GM18505 (cell line): ENCODE data around the gene LRIG1.
"Not testable (repeated sequence)": the region's sequence is repeated elsewhere in the genome, so short reads cannot be mapped to it uniquely, and the experiment has no call there.

Experiments used
- ATAC-seq: cut with Tn5 transposase; IDR thresholded peaks from one replicate; pipeline ENCODE4 v1.9.1; 2021; ENCODE audit not compliant: unreplicated experiment
- POLR2A ChIP-seq: IDR thresholded peaks from 4 replicates; pipeline ENCODE4 v1.6.1; 2011; ENCODE audit warnings: borderline replicate concordance; ENCODE audit not compliant: insufficient read depth, insufficient read length; ENCODE audit errors: extremely low read depth

Gene LRIG1

GRCh38 chr3:66430876-66431275, 69.9 kb downstream of the LRIG1 start:
- TF ChIP-seq POLR2A = no peak
- ATAC-seq = no peak

GRCh38 chr3:66428733-66429132, 72.1 kb downstream of the LRIG1 start:
- no peak for TF ChIP-seq POLR2A
- ATAC-seq = no peak

- ATAC-seq = no peak
- TF ChIP-seq POLR2A = no peak
These were observed 72.8 kb downstream of the LRIG1 start for GRCh38 chr3:66427951-66428474.

- TF ChIP-seq POLR2A = no peak
- no peak for ATAC-seq
These were observed 73.5 kb downstream of the LRIG1 start for GRCh38 chr3:66427352-66427751.

DNA sequence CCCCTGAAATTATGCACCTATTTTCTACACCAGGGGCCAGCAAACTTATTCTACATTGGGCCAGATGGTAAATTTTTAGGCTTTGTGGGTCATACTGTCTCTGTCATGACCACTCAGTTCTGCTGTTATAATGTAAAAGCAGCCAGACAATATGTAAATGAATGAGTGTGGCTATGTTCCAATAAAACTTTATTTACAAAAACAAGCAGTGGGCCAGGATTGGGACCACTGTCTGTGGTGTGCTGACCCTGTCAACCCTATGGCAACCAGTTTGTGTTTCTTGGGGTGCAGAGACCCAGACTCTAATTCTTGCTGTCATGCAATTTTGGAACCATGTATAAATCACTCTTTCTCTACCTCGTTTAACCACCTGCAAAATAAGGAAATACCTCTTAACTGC, 74.7 kb downstream of the LRIG1 start:
- ATAC-seq = no peak
- no peak for TF ChIP-seq POLR2A

DNA sequence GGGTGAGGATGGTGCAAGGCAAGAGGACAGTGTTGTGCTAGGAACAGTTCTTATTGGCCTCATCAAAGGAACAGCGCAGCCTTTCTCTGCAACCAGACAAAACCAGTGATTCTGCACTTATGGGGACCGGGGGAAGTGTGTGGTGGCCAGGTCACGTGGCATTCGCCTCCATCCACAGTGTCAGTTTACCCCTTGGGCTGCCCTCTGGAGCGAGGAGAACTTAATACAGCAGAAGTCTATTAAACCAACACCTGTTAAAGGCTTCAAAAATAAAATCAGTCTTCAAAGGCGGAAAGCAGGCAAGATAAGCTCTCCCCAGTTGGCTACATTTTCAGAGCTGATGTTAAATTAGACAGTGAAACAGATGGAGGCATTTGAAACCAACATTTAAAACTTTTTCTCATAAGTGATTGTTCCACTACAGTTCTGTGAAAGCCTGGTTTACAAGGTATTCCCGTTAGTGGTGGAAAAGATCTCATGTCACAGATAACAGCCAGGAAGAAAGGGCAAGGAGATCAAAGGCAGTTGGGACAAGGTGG, 75.2 kb downstream of the LRIG1 start:
- TF ChIP-seq POLR2A = no peak
- no peak for ATAC-seq

DNA sequence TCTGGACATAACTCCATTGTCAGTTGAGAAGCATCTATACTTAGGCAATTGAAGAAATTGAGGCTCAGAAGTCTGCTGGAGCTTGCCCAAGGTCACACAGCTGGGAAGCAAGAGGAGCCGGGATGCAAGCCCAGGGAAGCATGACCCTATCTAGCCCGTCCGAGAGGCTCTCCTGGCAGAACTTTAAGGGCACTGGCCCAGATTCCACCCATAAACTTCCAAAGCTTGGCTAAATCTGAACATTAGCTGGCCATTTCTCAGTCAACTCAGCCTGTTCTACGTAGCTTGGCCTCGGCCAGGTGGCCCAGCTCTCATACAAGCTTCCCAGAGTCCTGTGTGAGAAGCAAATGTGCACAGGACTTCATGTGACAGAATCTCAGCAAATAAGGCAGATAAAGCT, 75.8 kb downstream of the LRIG1 start:
- ATAC-seq = no peak

GRCh38 chr3:66423791-66424190, 77.0 kb downstream of the LRIG1 start:
- ATAC-seq = no peak
- TF ChIP-seq POLR2A = no peak

More for the DNA sequence above, 75.8 kb downstream of the LRIG1 start:
- TF ChIP-seq POLR2A = no peak

GRCh38 chr3:66421893-66422292, 78.9 kb downstream of the LRIG1 start:
- ATAC-seq = not testable (repeated sequence)

- ATAC-seq = not testable (repeated sequence)
These were observed 79.7 kb downstream of the LRIG1 start for GRCh38 chr3:66421144-66421543.

- no peak for ATAC-seq
- no peak for TF ChIP-seq POLR2A
These were observed 81.8 kb downstream of the LRIG1 start for GRCh38 chr3:66419036-66419435.

DNA sequence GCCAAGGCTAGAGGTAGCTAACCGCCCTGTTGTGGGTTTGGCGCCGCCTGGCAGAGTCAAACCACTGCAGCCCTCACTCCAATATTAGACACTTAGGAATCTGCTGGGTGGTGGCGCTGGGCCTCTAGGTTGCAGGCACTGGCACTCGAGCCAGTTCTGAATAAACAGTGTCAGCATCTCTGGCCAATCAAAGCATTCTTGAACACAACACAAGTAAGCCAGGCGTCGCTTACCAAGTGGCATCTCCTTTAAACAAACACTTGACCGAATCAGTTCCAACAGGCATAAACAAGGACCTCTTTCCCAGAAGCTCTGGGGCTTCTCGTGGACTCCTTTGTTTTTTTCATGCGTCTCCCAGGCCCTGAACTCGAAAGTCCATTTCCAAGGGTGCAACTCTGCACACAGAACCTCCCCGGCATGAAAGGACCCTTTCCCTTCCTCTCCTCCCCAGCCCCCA, 82.3 kb downstream of the LRIG1 start:
- ATAC-seq = no peak
- no peak for TF ChIP-seq POLR2A

GRCh38 chr3:66416556-66417304, 84.1 kb downstream of the LRIG1 start:
- ATAC-seq = no peak
- no peak for TF ChIP-seq POLR2A

- no peak for ATAC-seq
- TF ChIP-seq POLR2A = no peak
These were observed 84.9 kb downstream of the LRIG1 start for GRCh38 chr3:66415867-66416428.
